SK-N-DZ (cell line): ENCODE measurements around the gene TDRD5.
"Not testable (repeated sequence)": the region's sequence is repeated elsewhere in the genome, so short reads cannot be mapped to it uniquely, and the experiment has no call there.

Source experiments
- DNase-seq: peaks from one replicate; pipeline ENCODE4 v3.0.0-alpha.2; 2015; ENCODE audit warnings: low spot score

TDRD5 gene

GRCh38 chr1:179599623-179600249 lies 8.1 kb downstream of the TDRD5 start:
- DNase-seq = peak; percentile 10

GRCh38 chr1:179601093-179601492 lies 9.5 kb downstream of the TDRD5 start:
- DNase-seq = no peak

GRCh38 chr1:179612361-179612760 lies 20.7 kb downstream of the TDRD5 start:
- DNase-seq = no peak

- DNase-seq = no peak
Measured at GRCh38 chr1:179630719-179631118, 39.1 kb downstream of the TDRD5 start.

GRCh38 chr1:179632868-179633267 lies 41.2 kb downstream of the TDRD5 start:
- no peak for DNase-seq

- no peak for DNase-seq
Measured at GRCh38 chr1:179637211-179637860, 45.7 kb downstream of the TDRD5 start.

- no peak for DNase-seq
Measured at GRCh38 chr1:179661018-179661417, 69.4 kb downstream of the TDRD5 start.

- no peak for DNase-seq
Measured at GRCh38 chr1:179663810-179664209, 72.2 kb downstream of the TDRD5 start.

- DNase-seq = no peak
Measured at GRCh38 chr1:179677882-179678281, 86.2 kb downstream of the TDRD5 start.

- DNase-seq = not testable (repeated sequence)
Measured at GRCh38 chr1:179694530-179694929, 102.9 kb downstream of the TDRD5 start.

- no peak for DNase-seq
Measured at GRCh38 chr1:179702946-179703539, 111.4 kb downstream of the TDRD5 start.

- DNase-seq = peak; percentile 71
Measured at GRCh38 chr1:179706339-179706941, 114.8 kb downstream of the TDRD5 start.

- no peak for DNase-seq
Measured at GRCh38 chr1:179707406-179707805, 115.8 kb downstream of the TDRD5 start.

- peak; percentile 50 for DNase-seq
Measured at GRCh38 chr1:179708434-179709195, 117.0 kb downstream of the TDRD5 start.

GRCh38 chr1:179709841-179710329 lies 118.3 kb downstream of the TDRD5 start:
- DNase-seq = peak; percentile 74

- no peak for DNase-seq
Measured at GRCh38 chr1:179714159-179714558, 122.5 kb downstream of the TDRD5 start.

GRCh38 chr1:179714623-179715022 lies 123.0 kb downstream of the TDRD5 start:
- DNase-seq = no peak

- DNase-seq = no peak
Measured at GRCh38 chr1:179719272-179719671, 127.6 kb downstream of the TDRD5 start.

GRCh38 chr1:179728271-179728670 lies 136.6 kb downstream of the TDRD5 start:
- no peak for DNase-seq

GRCh38 chr1:179729881-179730280 lies 138.2 kb downstream of the TDRD5 start:
- no peak for DNase-seq

GRCh38 chr1:179731643-179732042 lies 140.0 kb downstream of the TDRD5 start:
- DNase-seq = no peak
